H9 (cell line): ENCODE results near the gene CASP8. TPM values are rescaled to one million over a fixed set of nuclear protein-coding genes. Genes with fewer than 3 reads are reported as not detected.
"Not testable (repeated sequence)": the region's sequence is repeated elsewhere in the genome, so short reads cannot be mapped to it uniquely, and the experiment has no call there.

Experiments
- DNase-seq: peaks from one replicate; pipeline ENCODE4 v3.0.0-alpha.2; 2017
- H2AFZ ChIP-seq: one replicate; pipeline ENCODE4 v1.6.1; 2013; ENCODE audit warnings: mild to moderate bottlenecking, low read length, control low read depth, moderate library complexity
- H2AK5ac ChIP-seq: 2 replicates; pipeline ENCODE4 v1.6.1; 2013; ENCODE audit warnings: low read length, control low read depth, mixed read lengths; ENCODE audit not compliant: insufficient read length
- H2BK120ac ChIP-seq: one replicate; pipeline ENCODE4 v1.6.1; 2013; ENCODE audit warnings: low read depth, mild to moderate bottlenecking, low read length, control low read depth, inconsistent platforms; ENCODE audit not compliant: poor library complexity, severe bottlenecking
- H2BK12ac ChIP-seq: 2 replicates; pipeline ENCODE4 v1.6.1; 2013; ENCODE audit warnings: low read length, control low read depth, mixed read lengths, low read depth; ENCODE audit not compliant: insufficient read length
- H2BK15ac ChIP-seq: 2 replicates; pipeline ENCODE4 v1.6.1; 2013; ENCODE audit warnings: low read depth, low read length, control low read depth
- H2BK20ac ChIP-seq: one replicate; pipeline ENCODE4 v1.6.1; 2013; ENCODE audit warnings: low read depth, mild to moderate bottlenecking, low read length, control low read depth, inconsistent platforms; ENCODE audit not compliant: poor library complexity, severe bottlenecking
- H2BK5ac ChIP-seq: 2 replicates; pipeline ENCODE4 v1.6.1; 2013; ENCODE audit warnings: low read length, control low read depth, mixed read lengths; ENCODE audit not compliant: insufficient read length
- H3K14ac ChIP-seq: 2 replicates; pipeline ENCODE4 v1.6.1; 2013; ENCODE audit warnings: low read length, control low read depth; ENCODE audit not compliant: insufficient read depth
- H3K18ac ChIP-seq: 2 replicates; pipeline ENCODE4 v1.6.1; 2013; ENCODE audit warnings: low read depth, mild to moderate bottlenecking, mixed read lengths, low read length, control low read depth; ENCODE audit not compliant: insufficient read length
- H3K23ac ChIP-seq: 2 replicates; pipeline ENCODE4 v1.6.1; 2013; ENCODE audit warnings: low read length, control low read depth, mixed read lengths, low read depth; ENCODE audit not compliant: insufficient read length
- H3K23me2 ChIP-seq: 2 replicates; pipeline ENCODE4 v1.6.1; 2013; ENCODE audit warnings: low read depth, mild to moderate bottlenecking, mixed read lengths, low read length, control low read depth; ENCODE audit not compliant: insufficient read length, poor library complexity, severe bottlenecking
- H3K27ac ChIP-seq: 2 replicates; pipeline ENCODE4 v1.5.1; 2013; ENCODE audit warnings: low read length, control low read depth, mixed read lengths, low read depth; ENCODE audit not compliant: insufficient read length
- H3K27me3 ChIP-seq: 2 replicates; pipeline ENCODE4 v1.6.1; 2013; ENCODE audit warnings: low read length, control low read depth, inconsistent platforms; ENCODE audit not compliant: insufficient read depth
- H3K4ac ChIP-seq: 2 replicates; pipeline ENCODE4 v1.6.1; 2013; ENCODE audit warnings: low read depth, mild to moderate bottlenecking, control low read depth, inconsistent platforms, low read length, moderate library complexity
- H3K4me1 ChIP-seq: 2 replicates; pipeline ENCODE4 v1.6.1; 2013; ENCODE audit warnings: low read length, control low read depth, inconsistent platforms; ENCODE audit not compliant: insufficient read depth
- H3K4me2 ChIP-seq: 2 replicates; pipeline ENCODE4 v1.6.1; 2013; ENCODE audit warnings: low read length, control low read depth, mixed read lengths; ENCODE audit not compliant: insufficient read length, insufficient read depth
- H3K56ac ChIP-seq: 2 replicates; pipeline ENCODE4 v1.6.1; 2013; ENCODE audit warnings: low read depth, mild to moderate bottlenecking, mixed read lengths, low read length, control low read depth; ENCODE audit not compliant: insufficient read length
- H3K79me1 ChIP-seq: 2 replicates; pipeline ENCODE4 v1.6.1; 2013; ENCODE audit warnings: low read depth, mild to moderate bottlenecking, moderate library complexity, low read length, control low read depth, inconsistent platforms; ENCODE audit not compliant: insufficient read depth, poor library complexity, severe bottlenecking
- H3K79me2 ChIP-seq: 2 replicates; pipeline ENCODE4 v1.6.1; 2013; ENCODE audit warnings: low read length, control low read depth, inconsistent platforms; ENCODE audit not compliant: insufficient read depth
- H3K9ac ChIP-seq: 2 replicates; pipeline ENCODE4 v1.6.1; 2013; ENCODE audit warnings: low read length, control low read depth, mixed read lengths; ENCODE audit not compliant: insufficient read length; ENCODE audit errors: extremely low read depth
- H3K9me3 ChIP-seq: one replicate; pipeline ENCODE4 v1.6.1; 2013; ENCODE audit warnings: low read depth, low read length, inconsistent platforms; ENCODE audit not compliant: control insufficient read depth
- H3T11ph ChIP-seq: one replicate; pipeline ENCODE4 v1.6.1; 2013; ENCODE audit warnings: mild to moderate bottlenecking, low read length, control low read depth, inconsistent platforms
- H4K20me1 ChIP-seq: one replicate; pipeline ENCODE4 v1.6.1; 2013; ENCODE audit not compliant: control insufficient read depth, insufficient read length, insufficient read depth
- H4K5ac ChIP-seq: 2 replicates; pipeline ENCODE4 v1.6.1; 2013; ENCODE audit warnings: low read depth, mild to moderate bottlenecking, mixed read lengths, low read length, control low read depth; ENCODE audit not compliant: insufficient read length
- H4K8ac ChIP-seq: replicated peaks from 2 replicates; pipeline ENCODE4 v1.6.1; 2013; ENCODE audit warnings: low read length, control low read depth, mixed read lengths, low read depth; ENCODE audit not compliant: insufficient read length
- H4K91ac ChIP-seq: 2 replicates; pipeline ENCODE4 v1.6.1; 2013; ENCODE audit warnings: low read depth, mild to moderate bottlenecking, moderate library complexity, mixed read lengths, low read length, control low read depth; ENCODE audit not compliant: insufficient read length
- H3K27ac Mint-ChIP-seq, 3 experiments: 2 replicates in 2 of 3; 3 replicates in 1 of 3; pipeline ENCODE4 v1.8.0; 2020 to 2021; ENCODE audit warnings: mixed read lengths in 3 of 3, mild to moderate bottlenecking in 1 of 3, moderate library complexity in 1 of 3
- H3K27me3 Mint-ChIP-seq: 2 replicates; pipeline ENCODE4 v1.8.0; 2021; ENCODE audit warnings: low read depth, mild to moderate bottlenecking, moderate library complexity, mixed read lengths
- H3K36me3 Mint-ChIP-seq, 3 experiments: 2 replicates in 2 of 3; 3 replicates in 1 of 3; pipeline ENCODE4 v1.8.0; 2020 to 2021; ENCODE audit warnings: low read depth in 3 of 3, mixed read lengths in 3 of 3; ENCODE audit not compliant: insufficient read depth in 1 of 3
- H3K4me1 Mint-ChIP-seq, 2 experiments: 2 replicates each; pipeline ENCODE4 v1.8.0; 2020; ENCODE audit warnings: mixed read lengths in 2 of 2
- H3K4me3 Mint-ChIP-seq, 2 experiments: 2 replicates in 1 of 2; 3 replicates in 1 of 2; pipeline ENCODE4 v1.8.0; 2020 to 2021; ENCODE audit warnings: mild to moderate bottlenecking in 2 of 2, mixed read lengths in 2 of 2, moderate library complexity in 1 of 2
- H3K9me3 Mint-ChIP-seq, 2 experiments: 2 replicates in 1 of 2; 3 replicates in 1 of 2; pipeline ENCODE4 v1.8.0; 2020; ENCODE audit warnings: mild to moderate bottlenecking in 2 of 2, mixed read lengths in 2 of 2, moderate library complexity in 1 of 2
- whole genome bisulfite sequencing: extraction: QIAGEN DNeasy Blood & Tissue Kit; methylation state at CpG from one replicate; pipeline ENCODE4 v1.1.7; 2013; ENCODE audit warnings: missing lambda C conversion rate, low lambda C conversion rate, mixed read lengths; ENCODE audit not compliant: insufficient read length; ENCODE audit errors: extremely low coverage; 5-methylcytosine and 5-hydroxymethylcytosine counted together
- total RNA-seq: library from RNA; stranded (reverse); gene quantifications from 2 replicates; pipeline ENCODE4 v1.2.1, GENCODE V29; 2021
- TF ChIP-seq, protein P1 (sequence below): fragments of 200-600 bp; sonication (generic); conservative IDR thresholded peaks from 3 replicates; pipeline ENCODE4 v1.8.0; 2021; ENCODE audit warnings: antibody characterized with exemption, mild to moderate bottlenecking

CASP8 gene
- total RNA-seq, 1 experiment from 2014 or later, result 10.0 TPM

DNA sequence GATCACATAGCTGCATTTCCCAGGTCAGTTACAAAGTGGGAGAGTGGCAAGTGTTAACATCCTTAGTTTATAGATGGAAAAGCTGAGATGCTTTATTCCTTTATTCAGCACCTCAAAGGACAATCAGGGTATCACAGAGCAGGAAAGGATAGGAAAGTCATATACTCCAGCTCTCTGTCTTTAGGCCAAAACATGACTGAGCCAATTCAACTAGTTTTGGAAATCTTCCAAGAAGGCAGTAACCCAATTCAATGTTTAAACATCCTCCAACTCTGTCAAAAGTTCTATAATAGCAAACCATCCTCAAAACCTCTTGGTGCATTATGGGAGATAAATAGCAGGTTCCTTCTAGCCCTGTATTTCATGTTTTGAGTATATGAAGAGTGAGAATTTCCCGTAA is 25.2 kb downstream of the CASP8 start:
- Mint-ChIP-seq H3K36me3 (peaks cover 0 to 31% (median 2%) of the 10 kb centered on the region in 3 experiments; a peak in 6 of 7 replicates), H3K9me3 (peaks cover 5 to 10% of the 10 kb centered on the region in 2 experiments), H3K4me1 (no peaks in the 10 kb centered on the region), H3K4me3 (no peak overlapping the region), H3K27me3 (peaks cover 2% of the 10 kb centered on the region; the same call in 1 of the 2 replicates), H3K27ac (no peak overlapping the region; a peak in 1 of 7 replicates)
- no peaks in the 10 kb centered on the region for H4K20me1 ChIP-seq
- no peak overlapping the region for H3K18ac ChIP-seq
- no peak overlapping the region for H2BK15ac ChIP-seq
- no peak overlapping the region for H2AK5ac ChIP-seq
- H3K14ac ChIP-seq, result no peak overlapping the region
- no peak overlapping the region for H3T11ph ChIP-seq
- H3K4ac ChIP-seq, result no peak overlapping the region
- no peak overlapping the region for H3K56ac ChIP-seq
- H3K27me3 ChIP-seq, result no peaks in the 10 kb centered on the region
- H3K23me2 ChIP-seq, result no peaks in the 10 kb centered on the region
- H3K79me1 ChIP-seq, result no peaks in the 10 kb centered on the region
- H3K23ac ChIP-seq, result no peak overlapping the region
- no peak overlapping the region for H2BK12ac ChIP-seq
- no peak overlapping the region for H2BK5ac ChIP-seq
- H4K5ac ChIP-seq, result no peak overlapping the region
- TF ChIP-seq, protein P1, sequence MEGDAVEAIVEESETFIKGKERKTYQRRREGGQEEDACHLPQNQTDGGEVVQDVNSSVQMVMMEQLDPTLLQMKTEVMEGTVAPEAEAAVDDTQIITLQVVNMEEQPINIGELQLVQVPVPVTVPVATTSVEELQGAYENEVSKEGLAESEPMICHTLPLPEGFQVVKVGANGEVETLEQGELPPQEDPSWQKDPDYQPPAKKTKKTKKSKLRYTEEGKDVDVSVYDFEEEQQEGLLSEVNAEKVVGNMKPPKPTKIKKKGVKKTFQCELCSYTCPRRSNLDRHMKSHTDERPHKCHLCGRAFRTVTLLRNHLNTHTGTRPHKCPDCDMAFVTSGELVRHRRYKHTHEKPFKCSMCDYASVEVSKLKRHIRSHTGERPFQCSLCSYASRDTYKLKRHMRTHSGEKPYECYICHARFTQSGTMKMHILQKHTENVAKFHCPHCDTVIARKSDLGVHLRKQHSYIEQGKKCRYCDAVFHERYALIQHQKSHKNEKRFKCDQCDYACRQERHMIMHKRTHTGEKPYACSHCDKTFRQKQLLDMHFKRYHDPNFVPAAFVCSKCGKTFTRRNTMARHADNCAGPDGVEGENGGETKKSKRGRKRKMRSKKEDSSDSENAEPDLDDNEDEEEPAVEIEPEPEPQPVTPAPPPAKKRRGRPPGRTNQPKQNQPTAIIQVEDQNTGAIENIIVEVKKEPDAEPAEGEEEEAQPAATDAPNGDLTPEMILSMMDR, result no peak
- WGBS, result no CpG with 5 or more reads among the region's 1 CpG
- no peak overlapping the region for H3K27ac ChIP-seq
- peaks cover 2% of the 10 kb centered on the region for H3K9me3 ChIP-seq
- no peak overlapping the region for H4K91ac ChIP-seq
- DNase-seq, result no peak
- no peak overlapping the region for H2BK20ac ChIP-seq
- no peaks in the 10 kb centered on the region for H3K79me2 ChIP-seq
- H3K4me2 ChIP-seq, result no peak overlapping the region
- H3K4me1 ChIP-seq, result no peaks in the 10 kb centered on the region
- no peak overlapping the region for H2AFZ ChIP-seq
- H3K9ac ChIP-seq, result no peak overlapping the region
- no peak overlapping the region for H4K8ac ChIP-seq
- no peak overlapping the region for H2BK120ac ChIP-seq

DNA sequence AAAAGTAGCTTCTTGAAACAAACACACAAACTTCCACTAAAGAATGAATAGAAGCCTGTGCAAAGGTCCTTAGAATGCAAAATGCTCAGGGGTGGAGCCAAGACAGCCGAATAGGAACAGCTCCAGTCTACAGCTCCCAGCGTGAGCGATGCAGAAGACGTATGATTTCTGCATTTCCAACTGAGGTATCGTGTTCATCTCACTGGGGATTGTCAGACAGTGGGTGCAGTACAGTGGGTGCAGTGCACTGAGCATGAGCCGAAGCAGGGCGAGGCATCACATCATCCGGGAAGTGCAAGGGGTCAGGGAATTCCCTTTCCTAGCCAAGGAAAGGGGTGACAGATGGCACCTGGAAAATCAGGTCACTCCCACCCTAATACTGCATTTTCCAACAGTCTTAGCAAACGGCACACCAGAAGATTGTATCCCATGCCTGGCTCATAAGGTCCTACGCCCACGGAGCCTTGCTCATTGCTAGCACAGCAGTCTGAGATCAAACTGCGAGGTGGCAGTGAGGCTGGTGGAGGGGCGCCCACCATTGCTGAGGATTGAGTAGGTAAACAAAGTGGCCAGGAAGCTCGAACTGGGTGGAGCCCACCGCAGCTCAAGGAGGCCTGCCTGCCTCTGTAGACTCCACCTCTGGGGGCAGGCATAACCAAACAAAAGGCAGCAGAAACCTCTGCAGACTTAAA is 30.3 kb downstream of the CASP8 start:
- Mint-ChIP-seq H3K36me3 (peaks cover 0 to 51% (median 4%) of the 10 kb centered on the region in 3 experiments; a peak in 6 of 7 replicates), H3K9me3 (peaks cover 23 to 36% of the 10 kb centered on the region in 2 experiments)
- not testable (repeated sequence) for H3K27ac ChIP-seq, H4K20me1 ChIP-seq, H4K91ac ChIP-seq, H4K8ac ChIP-seq, H3K4me1 ChIP-seq, H3K4me3 Mint-ChIP-seq, H3K27me3 ChIP-seq, H3K18ac ChIP-seq, H3K4me1 Mint-ChIP-seq, H3K27me3 Mint-ChIP-seq, H2BK120ac ChIP-seq, H2BK15ac ChIP-seq, DNase-seq, H2AK5ac ChIP-seq, H2AFZ ChIP-seq, H3K23ac ChIP-seq, H3K14ac ChIP-seq, H3K4me2 ChIP-seq, H2BK12ac ChIP-seq, H3K4ac ChIP-seq, H3K9me3 ChIP-seq, H3T11ph ChIP-seq, H3K23me2 ChIP-seq, H3K27ac Mint-ChIP-seq, H3K9ac ChIP-seq, H3K79me2 ChIP-seq, H2BK20ac ChIP-seq, H4K5ac ChIP-seq, H3K79me1 ChIP-seq, H3K56ac ChIP-seq, H2BK5ac ChIP-seq
- no CpG with 5 or more reads among the region's 15 CpGs for WGBS
